BJ (cell line): ENCODE results near the gene AKT3. TPM values are rescaled to one million over a fixed set of nuclear protein-coding genes. Genes with fewer than 3 reads are reported as not detected.

ENCODE experiments used
- CTCF ChIA-PET: fragments of 350-600 bp; formaldehyde crosslinking; extraction: SDS; loops from one replicate; lab custom pipeline; 2021; ENCODE audit warnings: antibody characterized with exemption, inconsistent platforms; lab: Yijun Ruan, JAX
- POLR2A ChIA-PET: fragments of 300-600 bp; sonication (Branson Sonifier 250); formaldehyde crosslinking; extraction: SDS; loops from one replicate; lab custom pipeline; 2021; ENCODE audit warnings: antibody characterized with exemption; lab: Charles Lee
- DNase-seq: peaks from one replicate; pipeline ENCODE4 v3.0.0-alpha.2; 2011; ENCODE audit warnings: low read depth
- H3K27me3 ChIP-seq: 2 replicates; pipeline ENCODE4 v1.6.0; 2011; ENCODE audit warnings: low read length; ENCODE audit not compliant: control insufficient read depth, insufficient read depth
- H3K36me3 ChIP-seq: 2 replicates; pipeline ENCODE4 v1.5.1; 2011; ENCODE audit warnings: low read length; ENCODE audit not compliant: control insufficient read depth, insufficient read depth
- H3K4me3 ChIP-seq: 2 replicates; pipeline ENCODE4 v1.5.1; 2011; ENCODE audit warnings: low read depth, mild to moderate bottlenecking, control low read depth, low read length
- polyA plus RNA-seq: library from polyadenylated mRNA; depleted of rRNA; stranded (reverse); fragments of >200 nt; gene quantifications from 2 replicates; pipeline ENCODE4 v1.2.3, GENCODE V29; 2011
- TF ChIP-seq, protein P1 (sequence below): IDR thresholded peaks from 2 replicates; pipeline ENCODE4 v1.5.1; 2011; ENCODE audit warnings: low read depth, mild to moderate bottlenecking, control low read depth, inconsistent platforms, low read length, moderate library complexity; ENCODE audit not compliant: insufficient read depth

AKT3 gene
- polyA plus RNA-seq, 1 experiment: 23.8 TPM

- H3K36me3 ChIP-seq: no peaks in the 10 kb centered on the region; the same call in 1 of the 2 replicates
- ChIA-PET CTCF (interaction anchor here (0.9 to 1.4 kb wide), 2 partner anchors 9 to 23 kb away, joined by 3 read pairs; no protein-coding TSS in a partner anchor), POLR2A (no interaction called here)
- TF ChIP-seq, protein P1, sequence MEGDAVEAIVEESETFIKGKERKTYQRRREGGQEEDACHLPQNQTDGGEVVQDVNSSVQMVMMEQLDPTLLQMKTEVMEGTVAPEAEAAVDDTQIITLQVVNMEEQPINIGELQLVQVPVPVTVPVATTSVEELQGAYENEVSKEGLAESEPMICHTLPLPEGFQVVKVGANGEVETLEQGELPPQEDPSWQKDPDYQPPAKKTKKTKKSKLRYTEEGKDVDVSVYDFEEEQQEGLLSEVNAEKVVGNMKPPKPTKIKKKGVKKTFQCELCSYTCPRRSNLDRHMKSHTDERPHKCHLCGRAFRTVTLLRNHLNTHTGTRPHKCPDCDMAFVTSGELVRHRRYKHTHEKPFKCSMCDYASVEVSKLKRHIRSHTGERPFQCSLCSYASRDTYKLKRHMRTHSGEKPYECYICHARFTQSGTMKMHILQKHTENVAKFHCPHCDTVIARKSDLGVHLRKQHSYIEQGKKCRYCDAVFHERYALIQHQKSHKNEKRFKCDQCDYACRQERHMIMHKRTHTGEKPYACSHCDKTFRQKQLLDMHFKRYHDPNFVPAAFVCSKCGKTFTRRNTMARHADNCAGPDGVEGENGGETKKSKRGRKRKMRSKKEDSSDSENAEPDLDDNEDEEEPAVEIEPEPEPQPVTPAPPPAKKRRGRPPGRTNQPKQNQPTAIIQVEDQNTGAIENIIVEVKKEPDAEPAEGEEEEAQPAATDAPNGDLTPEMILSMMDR: no peak
- H3K4me3 ChIP-seq: peak overlapping the region; percentile 21; the same call in 1 of the 2 replicates
- DNase-seq: no peak
- no peaks in the 10 kb centered on the region for H3K27me3 ChIP-seq
Measured at GRCh38 chr1:243482141-243483022, 367.7 kb downstream of the AKT3 start.

DNA sequence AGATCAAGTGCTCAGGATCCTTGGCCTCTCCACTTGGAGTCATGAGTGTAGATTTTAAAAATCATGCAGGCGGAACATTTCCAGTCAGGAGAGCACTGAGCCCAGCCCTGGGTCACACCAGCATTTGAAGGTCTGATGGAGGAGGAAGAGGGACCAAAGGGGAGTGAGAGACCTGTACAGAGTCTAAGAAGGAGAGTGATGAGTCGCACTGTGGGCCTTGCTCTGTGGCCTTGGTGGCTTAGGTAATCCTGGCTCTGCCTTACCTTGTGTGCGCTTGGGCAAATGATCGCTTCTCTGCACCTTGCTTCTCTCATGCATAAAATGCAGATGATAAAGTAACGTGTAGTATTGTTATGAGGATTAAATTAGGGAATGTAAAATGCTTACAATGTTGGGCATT is 368.9 kb downstream of the AKT3 start:
- Histone ChIP-seq H3K36me3 (no peaks in the 10 kb centered on the region; the same call in 1 of the 2 replicates), H3K27me3 (no peaks in the 10 kb centered on the region), H3K4me3 (no peak overlapping the region)
- CTCF ChIA-PET: no interaction called here
- DNase-seq: no peak
- TF ChIP-seq, protein P1: no peak
- POLR2A ChIA-PET: no interaction called here

- no peaks in the 10 kb centered on the region; the same call in 1 of the 2 replicates for H3K36me3 ChIP-seq
- no peaks in the 10 kb centered on the region for H3K27me3 ChIP-seq
- POLR2A ChIA-PET: interaction anchor here (0.5 kb wide), 1 partner anchor 13 kb away, joined by 3 read pairs; no protein-coding TSS in a partner anchor
- CTCF ChIA-PET: interaction anchor here (0.8 to 1.0 kb wide), 2 partner anchors 12 to 20 kb away, joined by 3 read pairs; no protein-coding TSS in a partner anchor
- DNase-seq: no peak
- TF ChIP-seq, protein P1: no peak
- H3K4me3 ChIP-seq: no peak overlapping the region
Measured at GRCh38 chr1:243477731-243478290, 372.2 kb downstream of the AKT3 start.

DNA sequence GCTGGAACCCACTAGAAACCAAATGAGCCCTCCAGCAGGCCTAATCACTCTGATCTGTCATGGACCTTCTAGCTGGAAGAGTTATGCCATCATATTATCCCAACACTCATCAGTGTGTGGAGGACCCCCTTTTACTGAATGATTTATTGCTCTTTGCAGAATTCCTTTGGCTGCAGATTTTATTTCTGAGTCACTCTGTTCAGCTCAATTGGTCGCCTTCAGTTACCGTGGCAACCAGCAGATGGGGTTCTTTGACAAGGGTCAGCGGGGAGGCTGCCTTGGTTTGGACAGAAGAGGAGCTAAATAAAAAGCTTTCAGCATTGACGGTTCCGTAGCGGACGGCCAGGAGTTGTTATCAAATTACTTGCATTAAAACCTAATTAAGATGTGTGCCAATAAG is 374.1 kb downstream of the AKT3 start:
- ChIA-PET POLR2A (no interaction called here), CTCF (no interaction called here)
- Histone ChIP-seq H3K4me3 (no peak overlapping the region), H3K27me3 (no peaks in the 10 kb centered on the region), H3K36me3 (no peaks in the 10 kb centered on the region; the same call in 1 of the 2 replicates)
- DNase-seq: no peak
- TF ChIP-seq, protein P1: no peak

DNA sequence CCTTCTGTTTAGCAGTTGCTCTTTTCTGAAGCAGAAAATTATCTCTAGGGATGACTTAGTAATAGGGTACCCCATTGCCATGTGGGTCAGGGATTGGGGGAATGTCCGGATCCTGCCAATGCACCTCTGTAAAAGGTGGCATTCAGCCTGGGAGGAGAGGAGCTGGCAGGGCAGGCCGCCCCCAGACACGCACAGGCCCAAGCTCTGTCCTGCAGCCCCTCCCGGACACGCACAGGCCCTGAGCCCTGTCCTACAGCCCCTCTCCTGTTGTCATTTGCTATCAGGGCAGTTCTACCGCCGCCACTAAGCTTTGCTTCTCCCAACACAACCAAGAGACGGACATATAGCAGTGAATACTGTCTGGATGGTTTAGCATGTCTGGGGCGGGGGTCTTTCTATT is 375.1 kb downstream of the AKT3 start:
- TF ChIP-seq, protein P1: no peak
- no peak for DNase-seq
- CTCF ChIA-PET: no interaction called here
- H3K27me3 ChIP-seq: no peaks in the 10 kb centered on the region
- no peak overlapping the region for H3K4me3 ChIP-seq
- H3K36me3 ChIP-seq: no peaks in the 10 kb centered on the region; the same call in 1 of the 2 replicates
- POLR2A ChIA-PET: no interaction called here
